ENCODE data around the gene C1orf116. TPM values are rescaled to one million over a fixed set of nuclear protein-coding genes. Genes with fewer than 3 reads are reported as not detected.

The C1orf116 gene
- total RNA-seq, 2 experiments from 2014 or later: not detected

GRCh38 chr1:206998816-206999215 is 33.7 kb downstream of the C1orf116 start:
- Mint-ChIP-seq H3K27ac (no peak overlapping the region), H3K4me1 (ENCODE audit: low read depth) (no peaks in the 10 kb centered on the region), H3K36me3 (no peaks in the 10 kb centered on the region), H3K9me3 (no peaks in the 10 kb centered on the region), H3K4me3 (no peak overlapping the region), H3K27me3 (peaks cover 4% of the 10 kb centered on the region)
- no peak for DNase-seq
- ChIA-PET CTCF (no interaction called here), POLR2A (no interaction called here)
- intact Hi-C loops (cut with micrococcal nuclease): no loop called here

GRCh38 chr1:206992790-206993189 is 39.8 kb downstream of the C1orf116 start:
- Mint-ChIP-seq H3K9me3 (no peaks in the 10 kb centered on the region), H3K36me3 (no peaks in the 10 kb centered on the region), H3K4me3 (no peak overlapping the region), H3K4me1 (ENCODE audit: low read depth) (no peaks in the 10 kb centered on the region), H3K27ac (no peak overlapping the region), H3K27me3 (peaks cover 17% of the 10 kb centered on the region)
- ChIA-PET POLR2A (no interaction called here), CTCF (interaction anchor here (1.4 to 3.5 kb wide), 2 partner anchors 10 to 60 kb away, joined by 4 to 20 read pairs; no protein-coding TSS in a partner anchor)
- no peak for DNase-seq
- intact Hi-C loops (cut with micrococcal nuclease): no loop called here

- no peak overlapping the region for H3K4me3 Mint-ChIP-seq
- no peak overlapping the region for H3K27ac Mint-ChIP-seq
- no peaks in the 10 kb centered on the region for H3K4me1 Mint-ChIP-seq (ENCODE audit: low read depth)
- peak; percentile 15 for DNase-seq
- ChIA-PET POLR2A (no interaction called here), CTCF (interaction anchor here (1.8 kb wide), 1 partner anchor 324 kb away, joined by 7 read pairs; no protein-coding TSS in a partner anchor)
- no peaks in the 10 kb centered on the region for H3K9me3 Mint-ChIP-seq
- intact Hi-C loops (cut with micrococcal nuclease): no loop called here
- H3K36me3 Mint-ChIP-seq: no peaks in the 10 kb centered on the region
- peaks cover 24% of the 10 kb centered on the region for H3K27me3 Mint-ChIP-seq
Observed at GRCh38 chr1:206987873-206988272, 44.7 kb downstream of the C1orf116 start.

GRCh38 chr1:206986885-206987284 is 45.7 kb downstream of the C1orf116 start:
- Mint-ChIP-seq H3K4me3 (no peak overlapping the region), H3K9me3 (no peaks in the 10 kb centered on the region), H3K27me3 (peaks cover 16% of the 10 kb centered on the region), H3K27ac (no peak overlapping the region), H3K36me3 (no peaks in the 10 kb centered on the region), H3K4me1 (ENCODE audit: low read depth) (no peaks in the 10 kb centered on the region)
- ChIA-PET CTCF (interaction anchor here (1.3 to 1.8 kb wide), 2 partner anchors 53 to 324 kb away, joined by 3 to 7 read pairs; no protein-coding TSS in a partner anchor), POLR2A (no interaction called here)
- DNase-seq: no peak
- intact Hi-C loops (cut with micrococcal nuclease): no loop called here

- peaks cover 15% of the 10 kb centered on the region for H3K27me3 Mint-ChIP-seq
- intact Hi-C loops (cut with micrococcal nuclease): no loop called here
Observed at GRCh38 chr1:206986402-206986801, 46.2 kb downstream of the C1orf116 start.

GRCh38 chr1:206985162-206985749 is 47.3 kb downstream of the C1orf116 start:
- Mint-ChIP-seq H3K4me1 (ENCODE audit: low read depth) (no peaks in the 10 kb centered on the region), H3K9me3 (no peaks in the 10 kb centered on the region), H3K4me3 (no peak overlapping the region), H3K36me3 (no peaks in the 10 kb centered on the region), H3K27me3 (peaks cover 15% of the 10 kb centered on the region), H3K27ac (no peak overlapping the region)
- CTCF ChIA-PET: interaction anchor here (1.1 kb wide), 1 partner anchor 13 kb away, joined by 4 read pairs; no protein-coding TSS in a partner anchor
- intact Hi-C loops (cut with micrococcal nuclease): no loop called here
- POLR2A ChIA-PET: no interaction called here
- DNase-seq: no peak

More at GRCh38 chr1:206986402-206986801, 46.2 kb downstream of the C1orf116 start:
- no peaks in the 10 kb centered on the region for H3K9me3 Mint-ChIP-seq
- no peak overlapping the region for H3K27ac Mint-ChIP-seq
- H3K4me3 Mint-ChIP-seq: no peak overlapping the region
- H3K36me3 Mint-ChIP-seq: no peaks in the 10 kb centered on the region
- DNase-seq: no peak
- POLR2A ChIA-PET: no interaction called here
- CTCF ChIA-PET: interaction anchor here (1.1 to 1.8 kb wide), 3 partner anchors 14 to 323 kb away, joined by 3 to 7 read pairs (median 4); no protein-coding TSS in a partner anchor
- no peaks in the 10 kb centered on the region for H3K4me1 Mint-ChIP-seq (ENCODE audit: low read depth)

GRCh38 chr1:206982216-206982615 is 50.3 kb downstream of the C1orf116 start:
- no peaks in the 10 kb centered on the region for H3K9me3 Mint-ChIP-seq
- DNase-seq: peak; percentile 72
- no peak overlapping the region for H3K4me3 Mint-ChIP-seq
- no peaks in the 10 kb centered on the region for H3K36me3 Mint-ChIP-seq
- POLR2A ChIA-PET: interaction anchor here (0.6 to 1.4 kb wide), 2 partner anchors 269 to 347 kb away, joined by 3 read pairs; partner anchors contain the start of gene DYRK3
- intact Hi-C loops (cut with micrococcal nuclease): loop anchor here (1.0 to 5.0 kb wide), 4 partner anchors 47 to 348 kb away; no protein-coding TSS in a partner anchor
- no peak overlapping the region for H3K27ac Mint-ChIP-seq
- H3K27me3 Mint-ChIP-seq: peaks cover 15% of the 10 kb centered on the region
- no peaks in the 10 kb centered on the region for H3K4me1 Mint-ChIP-seq (ENCODE audit: low read depth)
- CTCF ChIA-PET: interaction anchor here (0.6 to 5.0 kb wide), 62 partner anchors 9 to 518 kb away, joined by 3 to 58 read pairs (median 6); partner anchors contain the start of genes DYRK3, FCAMR, FCMR and IL20

- ChIA-PET CTCF (interaction anchor here (0.6 to 5.0 kb wide), 15 partner anchors 12 to 500 kb away, joined by 3 to 58 read pairs (median 4); partner anchors contain the start of genes FCMR and IL20), POLR2A (no interaction called here)
- no peak for DNase-seq
- Mint-ChIP-seq H3K9me3 (no peaks in the 10 kb centered on the region), H3K4me1 (ENCODE audit: low read depth) (no peaks in the 10 kb centered on the region), H3K4me3 (no peak overlapping the region), H3K36me3 (no peaks in the 10 kb centered on the region), H3K27ac (no peak overlapping the region), H3K27me3 (peaks cover 9% of the 10 kb centered on the region)
- intact Hi-C loops (cut with micrococcal nuclease): loop anchor here (5.0 kb wide), 1 partner anchor 252 kb away; no protein-coding TSS in a partner anchor
Observed at GRCh38 chr1:206979379-206980043, 53.0 kb downstream of the C1orf116 start.

- intact Hi-C loops (cut with micrococcal nuclease): no loop called here
- POLR2A ChIA-PET: no interaction called here
- no peak overlapping the region for H3K27ac Mint-ChIP-seq
- H3K9me3 Mint-ChIP-seq: no peaks in the 10 kb centered on the region
- H3K4me3 Mint-ChIP-seq: no peak overlapping the region
- CTCF ChIA-PET: interaction anchor here (0.7 to 2.4 kb wide), 3 partner anchors 45 to 522 kb away, joined by 3 to 6 read pairs (median 3); partner anchors contain the start of gene EIF2D
- H3K27me3 Mint-ChIP-seq: peaks cover 5% of the 10 kb centered on the region
- H3K36me3 Mint-ChIP-seq: no peaks in the 10 kb centered on the region
- H3K4me1 Mint-ChIP-seq (ENCODE audit: low read depth): no peaks in the 10 kb centered on the region
- DNase-seq: no peak
Observed at GRCh38 chr1:206978259-206978658, 54.3 kb downstream of the C1orf116 start.

- CTCF ChIA-PET: no interaction called here
Observed at GRCh38 chr1:206975306-206975705, 57.2 kb downstream of the C1orf116 start.

GRCh38 chr1:206974140-206974539 is 58.4 kb downstream of the C1orf116 start:
- CTCF ChIA-PET: interaction anchor here (0.6 to 3.1 kb wide), 5 partner anchors 8 to 240 kb away, joined by 3 to 25 read pairs (median 4); partner anchors contain the start of gene IL20

More at GRCh38 chr1:206975306-206975705, 57.2 kb downstream of the C1orf116 start:
- no peaks in the 10 kb centered on the region for H3K4me1 Mint-ChIP-seq (ENCODE audit: low read depth)
- POLR2A ChIA-PET: no interaction called here
- H3K27ac Mint-ChIP-seq: no peak overlapping the region
- peaks cover 6% of the 10 kb centered on the region for H3K27me3 Mint-ChIP-seq
- H3K36me3 Mint-ChIP-seq: no peaks in the 10 kb centered on the region
- H3K4me3 Mint-ChIP-seq: no peak overlapping the region
- DNase-seq: no peak
- no peaks in the 10 kb centered on the region for H3K9me3 Mint-ChIP-seq
- intact Hi-C loops (cut with micrococcal nuclease): no loop called here

GRCh38 chr1:206972728-206973127 is 59.8 kb downstream of the C1orf116 start:
- H3K4me3 Mint-ChIP-seq: no peak overlapping the region
- POLR2A ChIA-PET: no interaction called here
- intact Hi-C loops (cut with micrococcal nuclease): no loop called here

More at GRCh38 chr1:206974140-206974539, 58.4 kb downstream of the C1orf116 start:
- H3K4me1 Mint-ChIP-seq (ENCODE audit: low read depth): no peaks in the 10 kb centered on the region
- POLR2A ChIA-PET: no interaction called here
- H3K27ac Mint-ChIP-seq: no peak overlapping the region
- no peak for DNase-seq
- intact Hi-C loops (cut with micrococcal nuclease): no loop called here
- peaks cover 9% of the 10 kb centered on the region for H3K27me3 Mint-ChIP-seq
- no peaks in the 10 kb centered on the region for H3K9me3 Mint-ChIP-seq
- no peak overlapping the region for H3K4me3 Mint-ChIP-seq
- no peaks in the 10 kb centered on the region for H3K36me3 Mint-ChIP-seq

More at GRCh38 chr1:206972728-206973127, 59.8 kb downstream of the C1orf116 start:
- Mint-ChIP-seq H3K4me1 (ENCODE audit: low read depth) (peaks cover 8% of the 10 kb centered on the region), H3K36me3 (no peaks in the 10 kb centered on the region), H3K27ac (no peak overlapping the region), H3K27me3 (peaks cover 9% of the 10 kb centered on the region), H3K9me3 (no peaks in the 10 kb centered on the region)
- DNase-seq: no peak
- CTCF ChIA-PET: interaction anchor here (0.6 to 3.1 kb wide), 5 partner anchors 9 to 462 kb away, joined by 3 to 25 read pairs (median 4); no protein-coding TSS in a partner anchor
